Measurements from ENCODE around the gene TEX14.

The TEX14 gene

DNA sequence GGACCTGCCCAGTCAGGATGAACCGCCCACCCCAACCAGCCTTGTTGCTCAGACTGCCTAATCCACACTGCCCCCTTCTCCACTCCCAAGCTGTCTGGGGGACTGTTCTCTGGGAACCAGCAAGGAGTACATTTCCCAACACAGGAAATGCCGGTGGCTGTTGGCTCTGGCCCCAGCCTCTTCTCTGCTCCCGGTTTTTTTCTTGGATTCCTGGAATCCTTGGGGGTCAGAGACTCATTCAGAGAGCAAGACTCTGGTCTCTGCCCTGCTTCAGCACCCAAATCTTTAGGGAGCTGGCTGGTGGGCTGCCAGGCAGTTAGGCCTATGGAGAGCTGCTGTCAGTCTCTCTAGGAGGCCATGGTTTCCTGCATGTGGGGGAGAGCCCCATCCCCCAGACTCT is 166.6 kb downstream of the TEX14 start:
- H3K4me3 ChIP-seq (ENCODE audit: low read depth, low read length): no peak overlapping the region
- TF ChIP-seq, protein P1, sequence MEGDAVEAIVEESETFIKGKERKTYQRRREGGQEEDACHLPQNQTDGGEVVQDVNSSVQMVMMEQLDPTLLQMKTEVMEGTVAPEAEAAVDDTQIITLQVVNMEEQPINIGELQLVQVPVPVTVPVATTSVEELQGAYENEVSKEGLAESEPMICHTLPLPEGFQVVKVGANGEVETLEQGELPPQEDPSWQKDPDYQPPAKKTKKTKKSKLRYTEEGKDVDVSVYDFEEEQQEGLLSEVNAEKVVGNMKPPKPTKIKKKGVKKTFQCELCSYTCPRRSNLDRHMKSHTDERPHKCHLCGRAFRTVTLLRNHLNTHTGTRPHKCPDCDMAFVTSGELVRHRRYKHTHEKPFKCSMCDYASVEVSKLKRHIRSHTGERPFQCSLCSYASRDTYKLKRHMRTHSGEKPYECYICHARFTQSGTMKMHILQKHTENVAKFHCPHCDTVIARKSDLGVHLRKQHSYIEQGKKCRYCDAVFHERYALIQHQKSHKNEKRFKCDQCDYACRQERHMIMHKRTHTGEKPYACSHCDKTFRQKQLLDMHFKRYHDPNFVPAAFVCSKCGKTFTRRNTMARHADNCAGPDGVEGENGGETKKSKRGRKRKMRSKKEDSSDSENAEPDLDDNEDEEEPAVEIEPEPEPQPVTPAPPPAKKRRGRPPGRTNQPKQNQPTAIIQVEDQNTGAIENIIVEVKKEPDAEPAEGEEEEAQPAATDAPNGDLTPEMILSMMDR (conservative IDR thresholded peaks at IDR 0.05; ENCODE audit: low read depth, low read length): no peak
- peak; percentile 83 for DNase-seq (ENCODE audit: low read depth)

DNA sequence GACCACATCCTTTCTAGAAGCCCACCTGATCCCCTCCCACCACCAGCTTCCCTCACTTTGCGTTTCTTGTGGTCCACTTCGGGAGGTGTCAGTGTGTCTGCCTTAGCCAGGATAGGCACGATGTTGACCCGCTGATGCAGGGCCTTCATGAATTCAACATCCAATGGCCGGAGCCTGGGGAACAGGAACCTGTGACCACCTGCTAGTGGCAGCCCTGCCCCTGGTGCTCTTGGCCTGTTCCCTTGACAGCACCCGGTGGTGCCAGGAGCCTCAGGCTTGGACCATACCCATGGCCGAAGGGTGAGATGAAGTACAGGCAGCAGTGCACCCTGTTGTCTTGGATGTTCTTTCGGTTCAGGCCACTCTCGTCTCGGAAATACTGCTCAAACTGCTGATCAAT is 170.2 kb downstream of the TEX14 start:
- no peak overlapping the region for H3K4me3 ChIP-seq (ENCODE audit: low read depth, low read length)
- TF ChIP-seq, protein P1 (conservative IDR thresholded peaks at IDR 0.05; ENCODE audit: low read depth, low read length): no peak
- DNase-seq (ENCODE audit: low read depth): no peak

DNA sequence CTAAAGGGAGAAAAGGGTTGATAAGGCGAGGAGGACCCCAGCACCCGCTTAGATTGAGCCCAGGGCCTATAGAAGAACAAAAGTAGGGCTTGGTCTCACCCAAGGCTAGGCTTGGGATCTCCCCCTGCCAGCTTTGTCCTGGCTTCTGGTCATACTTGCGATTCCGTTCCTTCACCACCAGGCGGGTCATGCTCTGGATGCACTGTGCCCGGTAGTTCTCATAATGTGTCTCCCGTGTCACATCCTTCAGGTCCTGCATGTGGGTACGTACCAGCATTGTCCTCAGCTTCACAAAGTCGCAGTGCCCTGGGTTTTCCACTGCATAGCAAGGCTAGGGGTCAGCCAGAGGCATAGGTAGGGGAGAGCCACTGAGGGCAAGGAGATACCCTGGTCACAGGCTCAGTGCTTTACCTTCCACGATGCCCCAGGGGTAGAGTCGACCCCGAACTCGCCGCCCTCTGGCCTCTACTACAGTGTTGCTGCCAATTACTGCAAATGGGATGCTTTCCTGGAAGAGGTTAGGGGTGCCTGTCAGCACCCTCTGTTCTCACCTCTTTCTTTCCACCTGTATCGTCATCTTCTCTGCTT is 170.9 kb downstream of the TEX14 start:
- peak; percentile 27 for DNase-seq (ENCODE audit: low read depth)
- no peak overlapping the region for H3K4me3 ChIP-seq (ENCODE audit: low read depth, low read length)
- TF ChIP-seq, protein P1 (conservative IDR thresholded peaks at IDR 0.05; ENCODE audit: low read depth, low read length): peak; percentile 62

DNA sequence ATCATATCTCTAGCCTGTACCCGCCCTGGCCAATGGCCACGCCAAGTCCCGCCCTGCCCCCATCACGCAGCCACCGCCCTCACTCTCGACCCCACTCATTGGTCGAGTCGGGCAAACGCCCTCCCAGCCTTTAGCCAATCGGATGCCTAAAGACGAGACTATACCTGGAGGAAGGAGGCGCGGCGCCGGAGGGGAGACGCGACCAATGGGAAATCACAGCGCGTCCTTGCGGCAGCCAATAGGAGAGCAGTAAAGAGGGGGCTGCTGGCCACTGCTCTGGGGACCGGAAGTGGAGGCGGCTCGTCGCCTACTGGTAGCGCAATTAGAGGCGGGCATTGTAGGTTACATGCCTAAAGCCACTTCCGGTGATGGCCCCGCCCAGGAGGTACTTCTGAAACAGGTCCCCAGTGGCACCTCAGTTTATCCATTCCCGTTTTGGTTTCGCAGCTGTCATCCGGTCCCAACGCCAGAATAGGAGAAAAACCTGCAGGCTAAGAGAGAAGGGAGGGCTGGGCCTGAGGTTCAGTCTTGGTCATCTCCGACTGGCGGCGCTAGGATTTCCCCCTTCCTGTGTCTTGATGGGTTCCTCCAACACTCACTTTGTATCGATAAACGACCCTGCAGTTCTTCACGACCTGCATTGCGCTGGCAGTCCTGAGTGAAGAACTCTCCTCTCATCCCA is 173.8 kb downstream of the TEX14 start:
- DNase-seq (ENCODE audit: low read depth): peak; percentile 100
- H3K4me3 ChIP-seq (ENCODE audit: low read depth, low read length): peak overlapping the region; percentile 79
- TF ChIP-seq, protein P1 (conservative IDR thresholded peaks at IDR 0.05; ENCODE audit: low read depth, low read length): no peak

DNA sequence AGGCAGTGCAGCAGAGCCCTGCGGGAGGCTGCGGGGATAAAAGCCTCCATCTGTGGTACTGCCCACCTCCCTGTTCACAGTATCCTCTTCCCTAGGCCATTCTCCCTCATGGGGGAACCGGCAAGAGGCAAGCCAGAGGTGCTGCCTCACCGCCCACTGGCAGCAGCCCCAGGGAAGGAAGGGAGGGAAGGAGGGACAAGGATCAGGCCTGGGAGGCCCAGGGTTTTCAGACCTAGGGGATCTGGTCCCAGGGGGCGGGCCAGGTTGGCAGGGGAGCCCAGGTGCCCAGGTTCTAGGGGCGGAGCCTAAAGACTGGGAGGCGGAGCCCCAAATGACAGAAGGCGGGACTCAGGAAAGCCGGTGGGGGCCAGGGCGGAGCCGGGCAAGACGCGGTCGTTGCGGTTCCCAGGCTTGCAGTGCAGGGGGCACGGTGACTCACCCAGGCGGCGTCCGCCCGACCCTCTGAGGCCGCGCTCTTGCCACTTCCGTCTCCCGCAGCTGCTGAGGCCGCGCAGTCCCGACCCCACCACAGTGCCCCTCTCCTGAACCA is 174.4 kb downstream of the TEX14 start:
- H3K4me3 ChIP-seq (ENCODE audit: low read depth, low read length): peak overlapping the region; percentile 79
- no peak for DNase-seq (ENCODE audit: low read depth)
- TF ChIP-seq, protein P1 (conservative IDR thresholded peaks at IDR 0.05; ENCODE audit: low read depth, low read length): no peak

DNA sequence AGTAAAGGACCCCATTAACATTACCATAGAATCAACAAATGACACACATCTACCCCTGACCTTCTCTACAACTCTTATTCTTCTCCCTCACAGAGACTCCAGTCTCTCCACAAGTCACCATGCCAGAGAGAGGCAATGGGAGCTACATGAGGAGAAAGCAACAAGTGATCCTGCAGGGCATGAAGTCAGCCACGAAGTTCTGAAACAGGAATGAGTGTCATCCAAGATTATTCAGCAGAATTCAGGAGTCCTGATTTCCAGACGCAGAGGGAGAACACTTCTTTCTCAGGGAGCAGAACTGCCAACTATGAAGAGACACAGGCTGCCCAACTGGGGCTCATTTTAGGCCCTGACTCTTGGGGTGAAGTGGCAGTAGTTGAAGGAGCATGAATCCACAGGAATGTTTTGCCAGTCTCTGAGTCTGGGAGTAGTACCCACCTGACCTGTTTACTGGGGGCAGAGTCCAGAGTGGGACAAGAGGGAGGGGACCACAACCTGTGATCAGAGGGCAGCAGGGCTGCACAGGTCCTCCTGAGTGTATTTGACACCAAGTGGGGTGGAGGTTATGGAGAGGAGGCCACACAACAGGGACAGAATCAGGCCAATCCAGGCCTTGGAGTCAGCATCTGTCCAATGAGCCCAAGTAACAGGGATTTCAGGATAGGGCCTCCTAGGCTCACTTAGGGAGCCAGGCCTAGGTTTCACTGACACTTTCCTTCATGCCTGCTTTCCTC is 175.0 kb downstream of the TEX14 start:
- H3K4me3 ChIP-seq (ENCODE audit: low read depth, low read length): peak overlapping the region; percentile 79
- TF ChIP-seq, protein P1 (conservative IDR thresholded peaks at IDR 0.05; ENCODE audit: low read depth, low read length): no peak
- no peak for DNase-seq (ENCODE audit: low read depth)

Data from choroid plexus epithelial cell (primary cell).